NCI-H2107 (cell line): ENCODE measurements around the gene PYGM.

Experiments
- DNase-seq: peaks from one replicate; lab custom pipeline; 2025; lab: John Stamatoyannopoulos, UW

PYGM gene

GRCh38 chr11:64791781-64792291, 32.1 kb upstream of the PYGM start:
- DNase-seq: no peak

- no peak for DNase-seq
These were observed 30.7 kb upstream of the PYGM start for GRCh38 chr11:64790205-64791095.

GRCh38 chr11:64789331-64790204, 29.8 kb upstream of the PYGM start:
- DNase-seq: no peak

GRCh38 chr11:64788321-64789215, 28.8 kb upstream of the PYGM start:
- no peak for DNase-seq

GRCh38 chr11:64787526-64788320, 27.9 kb upstream of the PYGM start:
- DNase-seq: no peak

- DNase-seq: no peak
These were observed 26.5 kb upstream of the PYGM start for GRCh38 chr11:64786308-64786707.

- no peak for DNase-seq
These were observed 25.2 kb upstream of the PYGM start for GRCh38 chr11:64784813-64785581.

GRCh38 chr11:64778473-64779298, 18.9 kb upstream of the PYGM start, which contains the start of gene SF1:
Gene SF1 (minus strand): TSS chr11:64778542. CDS start chr11:64778392, 150 bp downstream.
- DNase-seq: peak; percentile 100

- DNase-seq: no peak
These were observed 18.4 kb upstream of the PYGM start for GRCh38 chr11:64778223-64778472.

- peak; percentile 62 for DNase-seq
These were observed 17.9 kb upstream of the PYGM start for GRCh38 chr11:64777449-64778222.

GRCh38 chr11:64776875-64777274, 17.1 kb upstream of the PYGM start:
- DNase-seq: no peak

- DNase-seq: no peak
These were observed 16.7 kb upstream of the PYGM start for GRCh38 chr11:64776425-64776824.

GRCh38 chr11:64774144-64774543, 14.4 kb upstream of the PYGM start:
- no peak for DNase-seq

GRCh38 chr11:64772303-64773018, 12.7 kb upstream of the PYGM start:
- DNase-seq: no peak

GRCh38 chr11:64771861-64772260, 12.1 kb upstream of the PYGM start:
- no peak for DNase-seq

GRCh38 chr11:64770120-64770519, 10.3 kb upstream of the PYGM start:
- DNase-seq: no peak

- DNase-seq: no peak
These were observed 9.5 kb upstream of the PYGM start for GRCh38 chr11:64769283-64769682.

GRCh38 chr11:64768300-64768694, 8.5 kb upstream of the PYGM start:
- DNase-seq: no peak
